Sigmoid colon (tissue), 4 donors: ENCODE results near the gene NUBP1.

Experiments used
- EP300 ChIP-seq, 4 donors: sonication (generic); formaldehyde crosslinking; IDR thresholded peaks; one replicate each; pipeline ENCODE4 v1.6.1; 2017; ENCODE audit warnings: antibody characterized with exemption in 4 of 4
- POLR2A ChIP-seq, 2 donors: fragments of 450-650 bp; IDR thresholded peaks; one replicate each; pipeline ENCODE4 v1.6.1; 2016; ENCODE audit warnings: antibody characterized with exemption in 2 of 2, mild to moderate bottlenecking in 2 of 2, moderate library complexity in 2 of 2
- POLR2AphosphoS5 ChIP-seq, 4 donors: sonication (generic); formaldehyde crosslinking; IDR thresholded peaks; one replicate each; pipeline ENCODE4 v1.6.1; 2017; ENCODE audit warnings: antibody characterized with exemption in 4 of 4
- TF ChIP-seq, protein P1 (sequence below), 4 experiments: fragments of 450-650 bp in 3 of 4; fragments of 200-600 bp in 1 of 4; IDR thresholded peaks; one replicate each; pipeline ENCODE4 v1.5.1; 2016 to 2019; ENCODE audit warnings: antibody characterized with exemption in 4 of 4, mild to moderate bottlenecking in 3 of 4, moderate library complexity in 2 of 4

DNA sequence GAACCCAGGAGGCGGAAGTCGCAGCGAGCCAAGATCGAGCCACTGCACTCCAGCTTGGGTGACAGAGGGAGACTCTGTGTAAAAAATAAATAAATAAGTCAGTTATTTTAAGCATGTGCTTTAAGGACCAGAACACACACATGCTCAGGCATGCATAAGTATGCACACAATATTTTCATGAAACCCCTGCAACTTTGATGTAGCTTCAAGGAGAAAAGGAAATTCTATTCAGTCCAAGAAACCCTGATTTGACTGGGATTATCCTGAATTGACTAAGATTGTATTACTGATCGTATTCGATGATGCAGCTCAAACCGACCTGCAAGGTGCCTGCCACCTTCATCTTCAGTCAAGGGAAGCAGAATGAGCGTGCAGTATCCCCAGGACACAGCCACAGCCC, 49.8 kb upstream of the NUBP1 start:
- TF ChIP-seq POLR2A (IDR thresholded peaks at IDR 0.05) (no peak), EP300 (IDR thresholded peaks at IDR 0.05) (no peak), POLR2AphosphoS5 (IDR thresholded peaks at IDR 0.05) (no peak)
- TF ChIP-seq, protein P1, sequence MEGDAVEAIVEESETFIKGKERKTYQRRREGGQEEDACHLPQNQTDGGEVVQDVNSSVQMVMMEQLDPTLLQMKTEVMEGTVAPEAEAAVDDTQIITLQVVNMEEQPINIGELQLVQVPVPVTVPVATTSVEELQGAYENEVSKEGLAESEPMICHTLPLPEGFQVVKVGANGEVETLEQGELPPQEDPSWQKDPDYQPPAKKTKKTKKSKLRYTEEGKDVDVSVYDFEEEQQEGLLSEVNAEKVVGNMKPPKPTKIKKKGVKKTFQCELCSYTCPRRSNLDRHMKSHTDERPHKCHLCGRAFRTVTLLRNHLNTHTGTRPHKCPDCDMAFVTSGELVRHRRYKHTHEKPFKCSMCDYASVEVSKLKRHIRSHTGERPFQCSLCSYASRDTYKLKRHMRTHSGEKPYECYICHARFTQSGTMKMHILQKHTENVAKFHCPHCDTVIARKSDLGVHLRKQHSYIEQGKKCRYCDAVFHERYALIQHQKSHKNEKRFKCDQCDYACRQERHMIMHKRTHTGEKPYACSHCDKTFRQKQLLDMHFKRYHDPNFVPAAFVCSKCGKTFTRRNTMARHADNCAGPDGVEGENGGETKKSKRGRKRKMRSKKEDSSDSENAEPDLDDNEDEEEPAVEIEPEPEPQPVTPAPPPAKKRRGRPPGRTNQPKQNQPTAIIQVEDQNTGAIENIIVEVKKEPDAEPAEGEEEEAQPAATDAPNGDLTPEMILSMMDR (IDR thresholded peaks at IDR 0.05): no peak
